Liver (tissue), 3 donors: ENCODE measurements around the gene GALNTL6.

ENCODE experiments used
- ATF3 ChIP-seq: IDR thresholded peaks from 2 replicates; pipeline ENCODE4 v1.6.1; 2016; ENCODE audit warnings: antibody characterized with exemption
- CTCF ChIP-seq: fragments of 150-350 bp; IDR thresholded peaks from 2 replicates; pipeline ENCODE4 v1.5.1; 2017; ENCODE audit warnings: improper control_type of control experiment, low read depth, low read length; ENCODE audit not compliant: missing input control
- EGR1 ChIP-seq, 2 donors: IDR thresholded peaks; 2 replicates each; pipeline ENCODE4 v1.6.1; 2016 to 2018; ENCODE audit warnings: antibody characterized with exemption in 2 of 2, low read depth in 2 of 2
- FOXA1 ChIP-seq: IDR thresholded peaks from 2 replicates; pipeline ENCODE4 v1.6.1; 2016; ENCODE audit warnings: antibody characterized with exemption
- GABPA ChIP-seq, 2 donors: IDR thresholded peaks in 1 of 2; conservative IDR thresholded peaks in 1 of 2; 2 replicates each; pipeline ENCODE4 v1.6.1; 2016; ENCODE audit warnings: antibody characterized with exemption in 2 of 2, mild to moderate bottlenecking in 1 of 2, moderate library complexity in 1 of 2
- JUND ChIP-seq, 2 donors: IDR thresholded peaks; 2 replicates each; pipeline ENCODE4 v1.6.1; 2016; ENCODE audit warnings: antibody characterized with exemption in 2 of 2
- NR2F2 ChIP-seq: IDR thresholded peaks from 2 replicates; pipeline ENCODE4 v1.6.1; 2016; ENCODE audit warnings: antibody characterized with exemption
- RXRA ChIP-seq, 2 donors: IDR thresholded peaks; 2 replicates each; pipeline ENCODE4 v1.6.1; 2017 to 2018; ENCODE audit warnings: antibody characterized with exemption in 2 of 2, mild to moderate bottlenecking in 1 of 2
- SP1 ChIP-seq: IDR thresholded peaks from 2 replicates; pipeline ENCODE4 v1.6.1; 2018; ENCODE audit warnings: antibody characterized with exemption, mild to moderate bottlenecking
- TAF1 ChIP-seq: conservative IDR thresholded peaks from 2 replicates; pipeline ENCODE4 v1.6.1; 2016; ENCODE audit warnings: antibody characterized with exemption, mild to moderate bottlenecking
- YY1 ChIP-seq: IDR thresholded peaks from 2 replicates; pipeline ENCODE4 v1.6.1; 2016; ENCODE audit warnings: antibody characterized with exemption, mild to moderate bottlenecking
- TF ChIP-seq, protein P1 (sequence below): IDR thresholded peaks from 2 replicates; pipeline ENCODE4 v1.6.1; 2016; ENCODE audit warnings: antibody characterized with exemption
- TF ChIP-seq, protein P2 (sequence below): IDR thresholded peaks from 2 replicates; pipeline ENCODE4 v1.6.1; 2016; ENCODE audit warnings: antibody characterized with exemption, mild to moderate bottlenecking
- TF ChIP-seq, protein P3 (sequence below): IDR thresholded peaks from 2 replicates; pipeline ENCODE4 v1.6.1; 2016; ENCODE audit warnings: antibody characterized with exemption
- donor health status: healthy.
- donor health status: healthy.

GRCh38 chr4:172369471-172369959, 556.3 kb downstream of the GALNTL6 start:
- TF ChIP-seq, protein P1, sequence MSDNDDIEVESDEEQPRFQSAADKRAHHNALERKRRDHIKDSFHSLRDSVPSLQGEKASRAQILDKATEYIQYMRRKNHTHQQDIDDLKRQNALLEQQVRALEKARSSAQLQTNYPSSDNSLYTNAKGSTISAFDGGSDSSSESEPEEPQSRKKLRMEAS: no peak
- no peak for TF ChIP-seq CTCF
- TF ChIP-seq, protein P2, sequence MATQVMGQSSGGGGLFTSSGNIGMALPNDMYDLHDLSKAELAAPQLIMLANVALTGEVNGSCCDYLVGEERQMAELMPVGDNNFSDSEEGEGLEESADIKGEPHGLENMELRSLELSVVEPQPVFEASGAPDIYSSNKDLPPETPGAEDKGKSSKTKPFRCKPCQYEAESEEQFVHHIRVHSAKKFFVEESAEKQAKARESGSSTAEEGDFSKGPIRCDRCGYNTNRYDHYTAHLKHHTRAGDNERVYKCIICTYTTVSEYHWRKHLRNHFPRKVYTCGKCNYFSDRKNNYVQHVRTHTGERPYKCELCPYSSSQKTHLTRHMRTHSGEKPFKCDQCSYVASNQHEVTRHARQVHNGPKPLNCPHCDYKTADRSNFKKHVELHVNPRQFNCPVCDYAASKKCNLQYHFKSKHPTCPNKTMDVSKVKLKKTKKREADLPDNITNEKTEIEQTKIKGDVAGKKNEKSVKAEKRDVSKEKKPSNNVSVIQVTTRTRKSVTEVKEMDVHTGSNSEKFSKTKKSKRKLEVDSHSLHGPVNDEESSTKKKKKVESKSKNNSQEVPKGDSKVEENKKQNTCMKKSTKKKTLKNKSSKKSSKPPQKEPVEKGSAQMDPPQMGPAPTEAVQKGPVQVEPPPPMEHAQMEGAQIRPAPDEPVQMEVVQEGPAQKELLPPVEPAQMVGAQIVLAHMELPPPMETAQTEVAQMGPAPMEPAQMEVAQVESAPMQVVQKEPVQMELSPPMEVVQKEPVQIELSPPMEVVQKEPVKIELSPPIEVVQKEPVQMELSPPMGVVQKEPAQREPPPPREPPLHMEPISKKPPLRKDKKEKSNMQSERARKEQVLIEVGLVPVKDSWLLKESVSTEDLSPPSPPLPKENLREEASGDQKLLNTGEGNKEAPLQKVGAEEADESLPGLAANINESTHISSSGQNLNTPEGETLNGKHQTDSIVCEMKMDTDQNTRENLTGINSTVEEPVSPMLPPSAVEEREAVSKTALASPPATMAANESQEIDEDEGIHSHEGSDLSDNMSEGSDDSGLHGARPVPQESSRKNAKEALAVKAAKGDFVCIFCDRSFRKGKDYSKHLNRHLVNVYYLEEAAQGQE: no peak
- no peak for TF ChIP-seq TAF1
- TF ChIP-seq, protein P3, sequence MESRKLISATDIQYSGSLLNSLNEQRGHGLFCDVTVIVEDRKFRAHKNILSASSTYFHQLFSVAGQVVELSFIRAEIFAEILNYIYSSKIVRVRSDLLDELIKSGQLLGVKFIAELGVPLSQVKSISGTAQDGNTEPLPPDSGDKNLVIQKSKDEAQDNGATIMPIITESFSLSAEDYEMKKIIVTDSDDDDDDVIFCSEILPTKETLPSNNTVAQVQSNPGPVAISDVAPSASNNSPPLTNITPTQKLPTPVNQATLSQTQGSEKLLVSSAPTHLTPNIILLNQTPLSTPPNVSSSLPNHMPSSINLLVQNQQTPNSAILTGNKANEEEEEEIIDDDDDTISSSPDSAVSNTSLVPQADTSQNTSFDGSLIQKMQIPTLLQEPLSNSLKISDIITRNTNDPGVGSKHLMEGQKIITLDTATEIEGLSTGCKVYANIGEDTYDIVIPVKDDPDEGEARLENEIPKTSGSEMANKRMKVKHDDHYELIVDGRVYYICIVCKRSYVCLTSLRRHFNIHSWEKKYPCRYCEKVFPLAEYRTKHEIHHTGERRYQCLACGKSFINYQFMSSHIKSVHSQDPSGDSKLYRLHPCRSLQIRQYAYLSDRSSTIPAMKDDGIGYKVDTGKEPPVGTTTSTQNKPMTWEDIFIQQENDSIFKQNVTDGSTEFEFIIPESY: no peak
- TF ChIP-seq SP1: no peak
- no peak for TF ChIP-seq GABPA (IDR thresholded peaks at IDR 0.05 in 1 of 2, conservative IDR thresholded peaks at IDR 0.05 in 1 of 2)
- TF ChIP-seq NR2F2: no peak
- no peak for TF ChIP-seq EGR1 (IDR thresholded peaks at IDR 0.05; ENCODE audit: low read depth in 2 of 2)
- no peak for TF ChIP-seq YY1
- no peak for TF ChIP-seq RXRA (IDR thresholded peaks at IDR 0.05)
- no peak for TF ChIP-seq FOXA1
- no peak for TF ChIP-seq JUND (IDR thresholded peaks at IDR 0.05)
- no peak for TF ChIP-seq ATF3
